ENCODE measurements around the gene CDS1.

DNA sequence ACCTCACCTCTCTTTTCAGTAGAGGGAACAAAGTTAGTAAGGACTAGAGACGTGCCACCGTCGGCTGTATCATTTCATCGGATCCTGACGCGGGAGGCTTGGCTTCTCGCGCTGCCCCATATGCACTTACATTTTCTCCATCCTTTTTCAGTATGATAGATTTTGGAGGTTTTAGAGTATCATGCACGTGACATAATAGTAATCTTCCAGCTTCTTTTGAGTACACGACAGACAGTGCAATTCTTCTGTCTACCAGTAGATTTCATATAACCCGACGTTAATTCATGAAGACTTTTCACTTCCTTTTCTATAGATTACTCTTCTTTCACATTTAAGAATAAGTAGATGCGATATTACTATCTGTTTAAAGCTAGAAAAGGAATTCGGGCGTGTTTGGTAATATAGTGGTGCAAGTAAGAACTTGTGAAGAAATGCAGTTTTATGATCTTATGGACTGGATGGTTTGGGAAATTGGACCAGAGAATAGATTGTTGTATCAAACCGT, 1.0 kb downstream of the CDS1 start:
- TF ChIP-seq TCF7L2 (IDR thresholded peaks at IDR 0.05; ENCODE audit: low read depth, low read length) (no peak), POLR2AphosphoS5 (IDR thresholded peaks at IDR 0.05; ENCODE audit: low read depth, low read length) (no peak), SIN3A (IDR thresholded peaks at IDR 0.05; ENCODE audit: borderline replicate concordance, insufficient read depth, low read depth, low read length) (no peak)
- TF ChIP-seq, protein P1, sequence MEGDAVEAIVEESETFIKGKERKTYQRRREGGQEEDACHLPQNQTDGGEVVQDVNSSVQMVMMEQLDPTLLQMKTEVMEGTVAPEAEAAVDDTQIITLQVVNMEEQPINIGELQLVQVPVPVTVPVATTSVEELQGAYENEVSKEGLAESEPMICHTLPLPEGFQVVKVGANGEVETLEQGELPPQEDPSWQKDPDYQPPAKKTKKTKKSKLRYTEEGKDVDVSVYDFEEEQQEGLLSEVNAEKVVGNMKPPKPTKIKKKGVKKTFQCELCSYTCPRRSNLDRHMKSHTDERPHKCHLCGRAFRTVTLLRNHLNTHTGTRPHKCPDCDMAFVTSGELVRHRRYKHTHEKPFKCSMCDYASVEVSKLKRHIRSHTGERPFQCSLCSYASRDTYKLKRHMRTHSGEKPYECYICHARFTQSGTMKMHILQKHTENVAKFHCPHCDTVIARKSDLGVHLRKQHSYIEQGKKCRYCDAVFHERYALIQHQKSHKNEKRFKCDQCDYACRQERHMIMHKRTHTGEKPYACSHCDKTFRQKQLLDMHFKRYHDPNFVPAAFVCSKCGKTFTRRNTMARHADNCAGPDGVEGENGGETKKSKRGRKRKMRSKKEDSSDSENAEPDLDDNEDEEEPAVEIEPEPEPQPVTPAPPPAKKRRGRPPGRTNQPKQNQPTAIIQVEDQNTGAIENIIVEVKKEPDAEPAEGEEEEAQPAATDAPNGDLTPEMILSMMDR (IDR thresholded peaks at IDR 0.05), result no peak
